Neural cell (in vitro differentiated cells): Measurements from ENCODE around the gene GIMAP4. TPM values are rescaled to one million over a fixed set of nuclear protein-coding genes. Genes with fewer than 3 reads are reported as not detected.

Experiments used
- H2AFZ ChIP-seq: fragments of 200-600, 300-800 bp; sonication (generic), shearing (Covaris generic); 2 replicates; pipeline ENCODE4 v1.6.0; 2014; ENCODE audit warnings: low read depth, mild to moderate bottlenecking, antibody characterized with exemption, low read length, moderate library complexity
- H3F3A ChIP-seq: fragments of 200-600 bp; shearing (Covaris generic); 2 replicates; pipeline ENCODE4 v1.6.1; 2016; ENCODE audit warnings: mild to moderate bottlenecking, moderate library complexity, mixed read lengths, antibody characterized with exemption, low read length; ENCODE audit not compliant: insufficient read depth, poor library complexity, severe bottlenecking
- H3K27ac ChIP-seq: fragments of 200-600, 300-800 bp; sonication (generic), shearing (Covaris generic); 2 replicates; pipeline ENCODE4 v1.5.1; 2014; ENCODE audit warnings: mild to moderate bottlenecking, low read length, moderate library complexity
- H3K27me3 ChIP-seq: fragments of 300-800, 200-600 bp; sonication (generic), shearing (Covaris generic); 2 replicates; pipeline ENCODE4 v1.6.0; 2014; ENCODE audit warnings: mild to moderate bottlenecking, low read depth, low read length, moderate library complexity; ENCODE audit not compliant: insufficient read depth
- H3K36me3 ChIP-seq: fragments of 300-800, 200-600 bp; sonication (generic), shearing (Covaris generic); 2 replicates; pipeline ENCODE4 v1.5.1; 2014; ENCODE audit warnings: mild to moderate bottlenecking, antibody characterized with exemption, low read length, moderate library complexity; ENCODE audit not compliant: insufficient read depth
- H3K4me2 ChIP-seq: fragments of 300-800, 200-600 bp; sonication (generic), shearing (Covaris generic); 2 replicates; pipeline ENCODE4 v1.6.0; 2014; ENCODE audit warnings: mild to moderate bottlenecking, low read length
- H3K4me3 ChIP-seq: fragments of 300-800, 200-600 bp; sonication (generic), shearing (Covaris generic); 2 replicates; pipeline ENCODE4 v1.5.1; 2014; ENCODE audit warnings: mild to moderate bottlenecking, low read length, moderate library complexity
- H3K79me2 ChIP-seq: fragments of 200-600 bp; shearing (Covaris generic); replicated peaks from 2 replicates; pipeline ENCODE4 v1.6.0; 2014; ENCODE audit warnings: mild to moderate bottlenecking, low read length, moderate library complexity; ENCODE audit not compliant: insufficient read depth
- H3K9ac ChIP-seq: fragments of 300-800, 200-600 bp; sonication (generic), shearing (Covaris generic); 2 replicates; pipeline ENCODE4 v1.6.1; 2016; ENCODE audit warnings: mild to moderate bottlenecking, low read length, mixed read lengths
- H3K9me2 ChIP-seq: fragments of 200-600 bp; shearing (Covaris generic); 2 replicates; pipeline ENCODE4 v1.6.1; 2016; ENCODE audit warnings: mild to moderate bottlenecking, low read length, mixed read lengths; ENCODE audit not compliant: insufficient read depth
- H3K9me3 ChIP-seq: fragments of 200-600, 300-800 bp; sonication (generic), shearing (Covaris generic); 2 replicates; pipeline ENCODE4 v1.6.1; 2016; ENCODE audit warnings: mild to moderate bottlenecking, mixed run types, low read length, moderate library complexity, mixed read lengths
- H4K20me1 ChIP-seq: fragments of 200-600 bp; shearing (Covaris generic); 2 replicates; pipeline ENCODE4 v1.6.1; 2016; ENCODE audit warnings: mild to moderate bottlenecking, mixed run types; ENCODE audit not compliant: insufficient read depth
- CTCF ChIP-seq: fragments of 450-650 bp; IDR thresholded peaks from 2 replicates; pipeline ENCODE4 v1.5.1; 2014; ENCODE audit warnings: antibody characterized with exemption, mild to moderate bottlenecking, moderate library complexity; ENCODE audit not compliant: poor library complexity, severe bottlenecking
- EP300 ChIP-seq: fragments of 450-650 bp; conservative IDR thresholded peaks from 2 replicates; pipeline ENCODE4 v1.6.1; 2014; ENCODE audit warnings: antibody characterized with exemption, mild to moderate bottlenecking, moderate library complexity; ENCODE audit not compliant: poor library complexity, severe bottlenecking
- EZH2 ChIP-seq: fragments of 200-600, 300-800 bp; shearing (Covaris generic), sonication (generic); IDR thresholded peaks from 2 replicates; pipeline ENCODE4 v1.6.1; 2014; ENCODE audit warnings: antibody characterized with exemption, low read length, borderline replicate concordance, mild to moderate bottlenecking; ENCODE audit not compliant: insufficient read depth, poor library complexity, severe bottlenecking
- MXI1 ChIP-seq: fragments of 450-650 bp; conservative IDR thresholded peaks from 2 replicates; pipeline ENCODE4 v1.6.1; 2014; ENCODE audit warnings: antibody characterized with exemption, mild to moderate bottlenecking; ENCODE audit not compliant: poor library complexity, severe bottlenecking
- POLR2AphosphoS5 ChIP-seq: IDR thresholded peaks from 2 replicates; pipeline ENCODE4 v1.6.1; 2012
- RAD21 ChIP-seq: fragments of 450-650 bp; conservative IDR thresholded peaks from 2 replicates; pipeline ENCODE4 v1.6.1; 2014; ENCODE audit warnings: antibody characterized with exemption, mild to moderate bottlenecking, moderate library complexity
- REST ChIP-seq: IDR thresholded peaks from 2 replicates; pipeline ENCODE4 v1.6.1; 2012; ENCODE audit warnings: borderline replicate concordance
- SMC3 ChIP-seq: fragments of 450-650 bp; conservative IDR thresholded peaks from 2 replicates; pipeline ENCODE4 v1.6.1; 2014; ENCODE audit warnings: antibody characterized with exemption, mild to moderate bottlenecking, moderate library complexity; ENCODE audit not compliant: poor library complexity
- TAF1 ChIP-seq: IDR thresholded peaks from 2 replicates; pipeline ENCODE4 v1.6.1; 2012; ENCODE audit warnings: low read depth
- polyA plus RNA-seq: library from polyadenylated mRNA; depleted of rRNA; stranded (reverse); fragments of >200 nt; gene quantifications from 2 replicates; pipeline ENCODE4 v1.2.3, GENCODE V29; 2014

Gene GIMAP4
- polyA plus RNA-seq, 1 donor from 2014 or later: not detected

GRCh38 chr7:150586068-150586784, 19.0 kb downstream of the GIMAP4 start:
- Histone ChIP-seq H2AFZ (no peak overlapping the region), H3F3A (no peaks in the 10 kb centered on the region), H3K9ac (no peak overlapping the region), H4K20me1 (no peaks in the 10 kb centered on the region), H3K27ac (no peak overlapping the region), H3K9me2 (no peaks in the 10 kb centered on the region), H3K27me3 (no peaks in the 10 kb centered on the region), H3K4me2 (no peak overlapping the region), H3K36me3 (no peaks in the 10 kb centered on the region), H3K4me3 (no peak overlapping the region), H3K9me3 (no peaks in the 10 kb centered on the region), H3K79me2 (no peaks in the 10 kb centered on the region)
- TF ChIP-seq MXI1: no peak
- TF ChIP-seq EP300: no peak
- TF ChIP-seq RAD21: no peak
- no peak for TF ChIP-seq EZH2
- no peak for TF ChIP-seq SMC3
- TF ChIP-seq TAF1: no peak
- no peak for TF ChIP-seq REST
- no peak for TF ChIP-seq POLR2AphosphoS5
- TF ChIP-seq CTCF: no peak

- Histone ChIP-seq H3F3A (no peaks in the 10 kb centered on the region), H3K4me3 (no peak overlapping the region), H3K36me3 (no peaks in the 10 kb centered on the region), H3K9me2 (no peaks in the 10 kb centered on the region), H3K79me2 (no peaks in the 10 kb centered on the region), H4K20me1 (no peaks in the 10 kb centered on the region), H3K27ac (no peak overlapping the region), H2AFZ (no peak overlapping the region), H3K9ac (no peak overlapping the region), H3K4me2 (no peak overlapping the region), H3K9me3 (no peaks in the 10 kb centered on the region), H3K27me3 (no peaks in the 10 kb centered on the region)
- no peak for TF ChIP-seq REST
- TF ChIP-seq EP300: no peak
- TF ChIP-seq POLR2AphosphoS5: no peak
- TF ChIP-seq TAF1: no peak
- TF ChIP-seq CTCF: no peak
- no peak for TF ChIP-seq MXI1
- no peak for TF ChIP-seq EZH2
- TF ChIP-seq SMC3: no peak
- no peak for TF ChIP-seq RAD21
Measured at GRCh38 chr7:150586785-150587152, 19.6 kb downstream of the GIMAP4 start.
